ENCODE measurements around the gene RIOX2. TPM values are rescaled to one million over a fixed set of nuclear protein-coding genes. Genes with fewer than 3 reads are reported as not detected.
"Not testable (repeated sequence)": the region's sequence is repeated elsewhere in the genome, so short reads cannot be mapped to it uniquely, and the experiment has no call there.

Gene RIOX2
- 12.8 and 14.6 TPM in 2 replicates for total RNA-seq (2014; rRNA removed; shearing (Covaris generic))

DNA sequence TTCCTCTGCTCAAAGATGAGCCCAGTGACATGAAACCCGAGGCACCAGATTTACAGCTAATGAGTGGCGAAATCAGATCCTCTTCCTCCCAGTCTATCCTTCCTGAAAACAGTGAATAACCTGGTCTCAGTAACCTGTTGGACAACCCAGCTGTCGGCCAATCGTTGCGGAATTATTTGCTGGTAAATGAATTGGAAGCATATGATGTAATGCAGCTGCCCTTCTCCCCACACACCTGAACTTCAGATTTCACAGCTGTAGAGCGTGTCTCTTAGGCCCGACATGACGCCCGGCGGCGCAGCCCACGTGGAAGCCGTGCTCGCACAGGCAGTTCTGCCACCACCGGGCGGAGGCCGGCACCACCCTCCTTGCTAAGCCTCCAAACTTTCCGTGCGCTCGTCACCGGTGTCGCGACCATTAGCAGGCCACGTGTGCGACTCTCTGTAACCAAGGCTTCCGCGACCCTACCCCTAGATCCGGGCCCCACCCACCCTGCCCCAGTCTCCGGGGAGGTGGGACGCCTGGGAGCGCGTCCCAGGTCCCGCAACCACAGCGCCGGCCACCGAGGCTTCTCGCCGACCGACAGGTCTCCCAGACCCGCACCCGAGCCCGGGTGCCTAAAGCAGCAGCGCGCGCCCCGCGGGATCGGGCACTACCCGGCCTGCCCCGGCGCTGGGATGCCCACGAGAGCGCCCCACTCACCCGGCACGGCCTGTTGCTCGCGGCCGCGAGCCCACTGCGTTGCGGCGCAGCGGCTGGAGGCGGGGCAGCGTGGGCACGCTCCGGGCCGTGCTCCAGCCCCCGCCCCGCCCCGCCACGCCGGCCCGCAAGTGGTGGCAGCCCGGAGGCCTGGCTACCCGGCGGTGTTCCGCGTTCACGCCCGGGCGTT lies at the start of gene RIOX2:
TSS of gene RIOX2 (minus strand) at position 753 of the 889 bp plus-strand sequence. CDS start 4,838 bp downstream, outside the sequence.
- Histone ChIP-seq H3K36me3 (replicated peaks; ENCODE audit: control insufficient read depth, insufficient read depth, low read length) (no peaks in the 10 kb centered on the region), H3K27me3 (ENCODE audit: control insufficient read depth, insufficient read depth, low read length) (peaks cover 7% of the 10 kb centered on the region), H3K4me3 (ENCODE audit: insufficient read depth, low read depth, low read length) (peak within 1 kb of the TSS; percentile 74)
- peak; percentile 84 for DNase-seq

DNA sequence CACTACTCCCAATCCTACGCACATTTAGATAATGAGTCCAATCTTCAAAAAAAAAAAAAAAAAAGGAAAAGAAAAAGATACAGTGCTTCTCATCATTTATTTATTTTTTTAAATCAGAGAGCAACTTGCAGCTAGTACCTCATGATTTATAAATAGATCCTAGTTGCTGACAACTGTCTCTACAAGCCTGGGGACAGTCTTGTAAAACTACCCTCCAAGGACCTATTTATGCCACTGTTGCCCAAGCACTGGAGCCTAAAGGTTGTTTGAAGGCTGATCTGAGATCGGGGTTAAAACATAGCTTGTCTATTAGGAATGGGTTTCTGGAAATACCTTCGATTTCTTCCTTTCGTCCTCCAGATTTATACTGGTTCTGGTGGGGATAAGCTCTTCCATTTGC lies 48.2 kb upstream of the RIOX2 start:
- Histone ChIP-seq H3K27me3 (ENCODE audit: control insufficient read depth, insufficient read depth, low read length) (no peaks in the 10 kb centered on the region), H3K36me3 (replicated peaks; ENCODE audit: control insufficient read depth, insufficient read depth, low read length) (no peaks in the 10 kb centered on the region), H3K4me3 (ENCODE audit: insufficient read depth, low read depth, low read length) (no peak overlapping the region)
- no peak for DNase-seq

DNA sequence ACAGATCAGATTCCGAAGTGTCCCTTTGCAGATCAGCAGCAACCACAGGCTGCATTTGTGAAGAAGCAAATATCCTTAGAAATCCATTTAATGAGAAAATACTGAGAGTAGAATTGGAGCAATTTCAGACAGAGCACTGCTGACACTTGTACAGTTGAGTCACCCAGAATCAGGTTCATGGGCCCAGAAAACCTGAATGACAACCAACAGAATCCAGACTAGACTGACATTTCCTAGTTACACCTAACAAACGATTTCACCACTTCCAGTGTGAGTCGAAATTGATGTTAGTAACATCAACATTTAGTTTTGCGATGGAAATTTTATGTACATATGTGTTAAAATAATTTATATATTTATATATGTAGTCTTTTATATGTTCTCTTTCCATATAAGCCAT lies 46.1 kb upstream of the RIOX2 start:
- Histone ChIP-seq H3K4me3 (ENCODE audit: insufficient read depth, low read depth, low read length) (no peak overlapping the region), H3K36me3 (replicated peaks; ENCODE audit: control insufficient read depth, insufficient read depth, low read length) (no peaks in the 10 kb centered on the region), H3K27me3 (ENCODE audit: control insufficient read depth, insufficient read depth, low read length) (no peaks in the 10 kb centered on the region)
- no peak for DNase-seq

DNA sequence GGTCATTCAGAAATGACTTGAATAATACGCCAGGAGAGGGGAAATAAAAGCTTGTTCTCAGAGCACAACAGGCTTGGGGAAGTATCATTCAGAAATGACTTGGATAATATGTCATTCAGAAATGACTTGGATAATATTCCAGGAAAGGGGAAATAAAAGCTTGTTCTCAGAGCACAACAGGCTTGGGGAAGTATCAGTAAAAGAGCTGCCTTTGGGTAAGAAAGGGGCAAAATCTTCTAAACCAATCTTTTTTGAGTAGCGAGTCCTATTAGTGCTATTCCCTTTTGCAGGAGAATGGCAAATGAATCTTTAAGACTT lies 42.0 kb upstream of the RIOX2 start:
- Histone ChIP-seq H3K36me3 (replicated peaks; ENCODE audit: control insufficient read depth, insufficient read depth, low read length) (no peaks in the 10 kb centered on the region), H3K27me3 (ENCODE audit: control insufficient read depth, insufficient read depth, low read length) (no peaks in the 10 kb centered on the region), H3K4me3 (ENCODE audit: insufficient read depth, low read depth, low read length) (no peak overlapping the region)
- no peak for DNase-seq

DNA sequence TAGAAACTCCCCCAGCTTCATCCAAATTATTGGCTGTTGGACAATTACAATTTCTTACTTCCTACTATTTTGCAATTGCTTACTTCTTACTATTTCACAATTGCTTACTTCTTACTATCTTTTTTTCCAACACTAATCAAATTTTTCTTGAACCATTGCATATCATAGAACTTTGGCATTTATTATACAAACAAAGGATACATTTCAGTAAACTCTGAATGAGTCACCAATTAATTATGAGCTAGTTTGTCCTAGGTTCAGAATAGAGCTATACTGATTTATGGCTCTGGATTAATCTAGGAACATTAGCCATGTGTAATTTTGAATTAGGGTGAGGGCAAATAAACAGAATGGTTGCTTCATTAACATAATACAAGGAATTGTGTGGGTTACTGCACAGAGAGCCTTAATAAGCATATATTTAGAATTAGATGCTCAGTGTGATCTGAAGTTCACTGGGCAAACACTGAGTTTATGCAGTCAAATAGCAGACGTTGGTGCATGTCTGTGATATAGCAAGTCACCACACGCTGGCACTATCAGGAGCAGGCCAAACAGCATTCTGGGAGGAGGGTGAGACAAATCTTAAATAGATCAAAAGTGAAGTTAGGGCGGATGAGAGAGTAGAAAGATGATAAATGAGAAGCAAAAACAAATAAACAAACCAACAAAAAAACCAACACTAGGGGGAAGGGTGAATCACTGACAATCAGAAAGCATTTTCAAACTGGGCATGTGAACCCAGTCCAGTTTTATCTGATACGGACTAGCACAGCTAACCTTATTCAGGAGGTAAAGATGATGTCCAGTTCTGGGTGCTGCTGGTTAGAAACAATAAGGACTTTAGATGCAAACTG lies 41.4 kb upstream of the RIOX2 start:
- no peak overlapping the region for H3K4me3 ChIP-seq (ENCODE audit: insufficient read depth, low read depth, low read length)
- no peaks in the 10 kb centered on the region for H3K27me3 ChIP-seq (ENCODE audit: control insufficient read depth, insufficient read depth, low read length)

DNA sequence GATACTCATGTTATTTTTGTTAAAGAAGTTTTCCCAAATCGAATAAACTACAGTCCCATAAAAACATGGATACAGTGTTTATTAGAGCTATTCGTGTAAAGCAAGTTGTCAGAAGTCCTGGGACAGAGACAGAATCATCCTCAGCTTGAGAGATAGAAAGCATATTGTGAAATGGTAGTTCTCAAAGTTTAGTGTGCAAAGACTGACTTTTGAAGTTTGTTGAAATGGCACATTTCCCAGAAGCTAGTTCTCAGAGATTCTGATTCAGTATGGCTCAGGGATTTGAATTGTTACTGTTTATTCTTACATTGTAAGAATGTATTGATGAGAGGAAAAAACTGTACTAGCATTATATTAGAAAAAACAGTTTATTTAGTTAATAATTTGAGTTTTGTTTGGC lies 40.7 kb upstream of the RIOX2 start:
- no peak for DNase-seq
- Histone ChIP-seq H3K36me3 (replicated peaks; ENCODE audit: control insufficient read depth, insufficient read depth, low read length) (no peaks in the 10 kb centered on the region), H3K27me3 (ENCODE audit: control insufficient read depth, insufficient read depth, low read length) (no peaks in the 10 kb centered on the region), H3K4me3 (ENCODE audit: insufficient read depth, low read depth, low read length) (no peak overlapping the region)

More for the DNA sequence above, 41.4 kb upstream of the RIOX2 start:
- no peak for DNase-seq
- H3K36me3 ChIP-seq (replicated peaks; ENCODE audit: control insufficient read depth, insufficient read depth, low read length), result no peaks in the 10 kb centered on the region

DNA sequence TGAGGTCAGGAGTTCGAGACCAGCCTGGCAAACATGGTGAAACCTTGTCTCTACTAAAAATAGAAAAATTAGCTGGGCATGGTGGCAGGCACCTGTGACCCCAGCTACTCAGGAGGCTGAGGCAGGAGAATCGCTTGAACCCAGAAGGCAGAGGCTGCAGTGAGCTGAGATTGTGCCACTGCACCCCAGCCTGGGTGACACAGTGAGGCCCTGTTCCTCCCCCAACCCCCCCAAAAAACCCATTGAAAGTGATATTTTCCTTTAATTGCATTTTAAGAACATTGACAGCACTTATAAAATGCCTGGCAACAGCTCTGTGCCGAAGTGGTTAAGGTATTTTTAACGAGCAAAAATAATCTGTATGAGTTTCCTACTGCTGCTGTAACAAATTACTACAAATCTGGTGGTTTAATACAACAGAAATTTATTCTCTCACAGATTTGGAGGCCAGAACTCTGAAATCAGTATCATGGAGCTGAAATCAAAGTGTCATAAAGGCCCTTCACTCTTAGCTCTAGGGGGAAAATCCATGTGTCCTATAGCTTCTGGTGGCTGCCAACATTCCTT lies 38.7 kb upstream of the RIOX2 start:
- DNase-seq; H3K4me3 ChIP-seq (ENCODE audit: insufficient read depth, low read depth, low read length); H3K27me3 ChIP-seq (ENCODE audit: control insufficient read depth, insufficient read depth, low read length); H3K36me3 ChIP-seq (replicated peaks; ENCODE audit: control insufficient read depth, insufficient read depth, low read length): not testable (repeated sequence)

DNA sequence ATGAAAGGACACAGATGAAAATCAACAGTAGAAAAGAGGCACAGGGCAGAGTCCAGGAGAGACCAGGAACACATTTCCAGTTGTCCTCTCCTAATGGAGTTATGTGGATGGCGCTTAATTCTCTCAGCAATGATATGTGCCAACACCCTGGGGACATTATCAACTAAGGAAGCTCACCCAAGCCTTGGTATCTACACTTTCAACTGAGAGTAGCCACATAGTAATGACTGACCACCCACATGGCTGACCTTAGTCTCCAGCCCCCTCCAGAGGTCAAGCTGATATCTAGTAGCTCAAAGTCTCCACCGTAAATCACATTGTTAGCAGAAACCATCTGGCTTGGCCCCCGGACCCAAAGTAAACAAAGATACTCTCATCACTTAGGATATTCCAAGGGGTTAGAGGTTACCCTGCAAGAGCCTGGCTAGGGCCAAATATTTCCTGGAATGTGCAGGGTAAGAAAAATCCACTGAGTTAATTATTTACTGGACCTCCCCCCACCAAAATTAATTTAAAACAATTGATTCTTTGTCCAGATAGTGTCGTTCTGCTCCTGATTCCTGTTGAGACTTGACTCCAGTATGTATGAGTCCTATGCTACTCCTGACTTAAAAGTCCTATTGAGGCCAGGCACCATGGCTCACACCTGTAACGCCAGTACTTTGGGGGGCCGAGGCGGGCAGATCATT lies 38.1 kb upstream of the RIOX2 start:
- DNase-seq, result no peak
- H3K27me3 ChIP-seq (ENCODE audit: control insufficient read depth, insufficient read depth, low read length), result no peaks in the 10 kb centered on the region
- no peak overlapping the region for H3K4me3 ChIP-seq (ENCODE audit: insufficient read depth, low read depth, low read length)

DNA sequence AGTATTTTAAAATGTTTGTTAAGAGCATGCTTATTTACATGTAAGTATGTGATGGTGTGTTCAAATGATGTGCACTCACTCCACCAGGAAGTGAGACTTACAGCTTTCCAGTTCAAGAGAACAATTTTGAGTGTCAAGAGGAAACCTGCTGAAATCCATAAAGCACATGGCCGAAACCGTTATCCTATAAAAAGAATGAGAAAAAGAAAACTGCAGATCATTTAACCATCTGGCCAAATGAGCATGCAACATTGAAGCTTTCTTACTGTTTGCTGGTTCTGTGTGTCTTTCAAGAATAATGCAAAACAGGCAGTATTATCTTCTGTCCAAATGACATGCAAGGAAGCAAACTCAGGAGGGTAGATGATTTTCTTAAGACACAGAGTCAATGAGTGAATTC lies 36.6 kb upstream of the RIOX2 start:
- Histone ChIP-seq H3K4me3 (ENCODE audit: insufficient read depth, low read depth, low read length) (no peak overlapping the region), H3K36me3 (replicated peaks; ENCODE audit: control insufficient read depth, insufficient read depth, low read length) (no peaks in the 10 kb centered on the region), H3K27me3 (ENCODE audit: control insufficient read depth, insufficient read depth, low read length) (no peaks in the 10 kb centered on the region)
- no peak for DNase-seq

More for the DNA sequence above, 38.1 kb upstream of the RIOX2 start:
- H3K36me3 ChIP-seq (replicated peaks; ENCODE audit: control insufficient read depth, insufficient read depth, low read length), result no peaks in the 10 kb centered on the region

DNA sequence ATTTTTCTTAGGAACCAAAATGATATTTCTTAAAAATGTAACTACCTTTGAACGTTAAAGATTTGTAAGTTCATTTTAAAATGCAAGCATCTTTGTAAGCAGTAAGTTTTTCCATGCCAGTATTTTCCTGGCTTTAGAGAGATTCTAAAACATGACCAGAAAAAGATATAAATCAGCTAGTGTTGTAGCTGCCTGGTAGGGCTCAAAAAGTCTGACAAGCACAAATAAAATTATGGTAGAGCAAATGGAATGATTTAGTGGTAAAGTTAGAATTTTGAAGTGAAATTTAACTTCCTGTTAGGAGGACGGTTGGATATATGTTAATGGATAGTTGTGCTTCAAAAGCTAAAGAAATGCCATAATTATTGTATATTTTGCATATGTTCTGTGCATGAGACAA lies 33.2 kb upstream of the RIOX2 start:
- no peak for DNase-seq
- no peak overlapping the region for H3K4me3 ChIP-seq (ENCODE audit: insufficient read depth, low read depth, low read length)

DNA sequence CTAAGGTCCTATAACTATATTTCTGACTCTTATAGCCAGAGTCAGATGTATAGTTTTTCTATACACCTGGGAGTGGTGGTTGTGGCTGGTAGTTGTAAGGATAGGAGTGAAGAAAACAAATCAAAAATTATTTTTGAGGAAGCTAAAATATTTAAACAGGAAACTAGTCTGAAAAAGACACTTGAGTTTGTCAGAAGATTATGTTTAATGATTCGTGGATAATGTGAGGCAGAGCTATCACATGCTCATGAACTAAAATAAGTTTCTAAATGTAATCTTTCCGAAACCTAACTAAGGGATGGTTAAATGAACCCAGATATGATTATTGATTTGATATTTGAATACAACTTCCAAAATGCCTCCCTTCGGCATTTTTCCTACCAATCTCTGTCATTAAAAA lies 32.5 kb upstream of the RIOX2 start:
- Histone ChIP-seq H3K36me3 (replicated peaks; ENCODE audit: control insufficient read depth, insufficient read depth, low read length) (no peaks in the 10 kb centered on the region), H3K27me3 (ENCODE audit: control insufficient read depth, insufficient read depth, low read length) (no peaks in the 10 kb centered on the region), H3K4me3 (ENCODE audit: insufficient read depth, low read depth, low read length) (no peak overlapping the region)
- DNase-seq, result no peak

More for the DNA sequence above, 33.2 kb upstream of the RIOX2 start:
- Histone ChIP-seq H3K27me3 (ENCODE audit: control insufficient read depth, insufficient read depth, low read length) (no peaks in the 10 kb centered on the region), H3K36me3 (replicated peaks; ENCODE audit: control insufficient read depth, insufficient read depth, low read length) (no peaks in the 10 kb centered on the region)

DNA sequence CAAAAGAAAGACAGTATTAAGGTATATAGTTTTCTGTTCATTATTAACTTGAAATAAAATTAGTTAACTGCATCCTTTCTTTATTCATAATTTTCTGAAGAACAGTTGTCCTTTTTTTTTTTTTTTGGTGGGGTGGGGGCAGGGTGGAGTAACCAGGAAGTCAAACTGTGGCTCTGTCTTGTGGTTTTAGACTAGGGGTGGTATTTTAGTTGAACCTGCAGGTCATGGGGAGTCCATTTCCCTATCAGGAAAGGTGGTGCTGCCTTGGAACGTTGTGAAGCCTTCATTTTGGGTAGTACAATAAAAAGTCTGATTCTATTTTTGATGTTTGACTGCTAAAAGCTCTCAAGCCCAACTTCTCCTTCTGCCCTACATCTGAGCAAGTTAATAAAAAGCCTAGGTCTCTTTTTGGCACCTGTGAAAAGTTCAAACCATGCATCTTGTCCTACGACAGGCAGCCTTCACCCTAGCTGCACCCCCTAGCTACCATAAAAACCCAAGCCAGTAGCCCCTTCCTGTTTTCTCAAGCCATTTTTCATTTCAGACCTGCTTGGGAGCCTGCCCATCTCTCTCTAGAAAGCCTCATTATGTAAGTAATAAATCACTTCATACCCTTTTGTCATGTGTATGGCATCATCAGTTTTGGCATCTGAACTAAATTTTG lies 31.2 kb upstream of the RIOX2 start:
- no peak for DNase-seq
- Histone ChIP-seq H3K4me3 (ENCODE audit: insufficient read depth, low read depth, low read length) (no peak overlapping the region), H3K27me3 (ENCODE audit: control insufficient read depth, insufficient read depth, low read length) (no peaks in the 10 kb centered on the region), H3K36me3 (replicated peaks; ENCODE audit: control insufficient read depth, insufficient read depth, low read length) (no peaks in the 10 kb centered on the region)

DNA sequence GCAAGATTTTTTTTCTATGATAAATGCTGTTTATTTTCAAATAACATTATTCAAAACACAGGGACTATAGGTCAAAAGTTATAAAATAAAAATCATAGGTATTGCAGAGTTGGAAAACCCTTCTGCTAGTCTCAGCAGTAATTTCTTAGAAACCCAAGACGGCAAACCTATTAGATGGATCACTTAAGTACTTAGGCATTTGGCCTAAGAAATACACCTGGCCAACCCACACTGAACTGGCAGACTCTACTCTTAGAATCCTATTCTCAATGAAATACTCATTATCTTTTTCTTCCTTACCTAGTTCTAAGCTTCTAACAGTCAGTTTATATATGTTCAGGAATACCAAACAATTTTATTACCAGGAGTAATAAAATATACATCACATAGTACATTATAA lies 30.5 kb upstream of the RIOX2 start:
- Histone ChIP-seq H3K4me3 (ENCODE audit: insufficient read depth, low read depth, low read length) (no peak overlapping the region), H3K27me3 (ENCODE audit: control insufficient read depth, insufficient read depth, low read length) (no peaks in the 10 kb centered on the region), H3K36me3 (replicated peaks; ENCODE audit: control insufficient read depth, insufficient read depth, low read length) (no peaks in the 10 kb centered on the region)
- DNase-seq, result no peak

DNA sequence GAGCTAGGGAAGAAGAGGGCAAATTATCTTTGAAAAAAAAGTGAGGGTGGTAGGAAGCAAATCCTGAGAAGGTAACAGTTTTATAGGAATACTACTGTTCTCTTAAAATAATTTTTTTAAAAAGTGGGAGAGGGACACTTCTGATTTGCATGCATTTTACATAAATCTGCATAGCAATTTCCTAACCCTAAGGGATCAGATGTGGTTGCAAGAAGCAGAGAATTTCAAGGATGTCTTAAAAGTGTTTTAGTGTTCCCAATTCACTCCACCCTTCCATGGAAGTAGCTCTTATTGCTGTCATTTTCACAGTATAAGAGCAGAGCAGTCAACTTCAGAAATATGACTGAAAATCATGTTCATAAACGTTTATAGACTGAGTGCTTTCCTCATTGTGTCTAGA lies 27.8 kb upstream of the RIOX2 start:
- Histone ChIP-seq H3K27me3 (ENCODE audit: control insufficient read depth, insufficient read depth, low read length) (no peaks in the 10 kb centered on the region), H3K36me3 (replicated peaks; ENCODE audit: control insufficient read depth, insufficient read depth, low read length) (no peaks in the 10 kb centered on the region), H3K4me3 (ENCODE audit: insufficient read depth, low read depth, low read length) (no peak overlapping the region)
- DNase-seq, result no peak
